ENCODE measurements around the gene MYH16.

- no peak for TF ChIP-seq SIX5 (IDR thresholded peaks at IDR 0.05; ENCODE audit: low read depth, low read length, severe bottlenecking)
- TF ChIP-seq NRF1 (conservative IDR thresholded peaks at IDR 0.05; ENCODE audit: low read depth, low read length), result no peak
- peak in 1 of 3 experiments; percentile 13; a peak in 1 of 6 replicates for TF ChIP-seq CTCF (IDR thresholded peaks at IDR 0.05 in 2 of 3, conservative IDR thresholded peaks at IDR 0.05 in 1 of 3; ENCODE audit: control insufficient read depth in 2 of 3, extremely low read depth in 1 of 3, insufficient read depth in 1 of 3, low read depth in 3 of 3, low read length in 3 of 3)
- TF ChIP-seq CBX5 (IDR thresholded peaks at IDR 0.05; ENCODE audit: low read depth), result no peak
- no peak for TF ChIP-seq RAD21 (IDR thresholded peaks at IDR 0.05; ENCODE audit: insufficient read depth, low read depth, low read length)
- TF ChIP-seq POLR2AphosphoS5 (IDR thresholded peaks at IDR 0.05; ENCODE audit: low read length), result no peak
- TF ChIP-seq REST (IDR thresholded peaks at IDR 0.05; ENCODE audit: low read depth, low read length), result no peak
- TF ChIP-seq EZH2 (IDR thresholded peaks at IDR 0.05; ENCODE audit: borderline replicate concordance, control insufficient read depth, low read depth, low read length), result no peak
- no peak for TF ChIP-seq SMC3 (IDR thresholded peaks at IDR 0.05; ENCODE audit: borderline replicate concordance, low read length)
- no peak for TF ChIP-seq CHD1 (IDR thresholded peaks at IDR 0.05; ENCODE audit: low read depth, low read length)
- no peak for TF ChIP-seq POLR2AphosphoS2 (IDR thresholded peaks at IDR 0.05; ENCODE audit: low read depth, low read length)
- no peak for TF ChIP-seq DPF2 (IDR thresholded peaks at IDR 0.05)
- TF ChIP-seq POLR2A (IDR thresholded peaks at IDR 0.05; ENCODE audit: low read depth, low read length), result no peak
- TF ChIP-seq TCF3 (IDR thresholded peaks at IDR 0.05; ENCODE audit: borderline replicate concordance, insufficient read depth, low read depth, low read length), result no peak
Observed at GRCh38 chr7:99278180-99278579, 5.5 kb downstream of the MYH16 start.
